H1 (cell line): ENCODE results near the gene ADCY2. TPM values are rescaled to one million over a fixed set of nuclear protein-coding genes. Genes with fewer than 3 reads are reported as not detected.

Experiments used
- CTCF ChIA-PET: fragments of 300-600 bp; sonication (Branson Sonifier 250); formaldehyde crosslinking; loops from one replicate; lab custom pipeline; 2021; ENCODE audit not compliant: partially characterized antibody; lab: Charles Lee
- POLR2A ChIA-PET: fragments of 300-600 bp; sonication (Branson Sonifier 250); formaldehyde crosslinking; loops from one replicate; lab custom pipeline; 2021; ENCODE audit warnings: inconsistent platforms; ENCODE audit not compliant: partially characterized antibody; lab: Charles Lee
- DNase-seq, 2 experiments: peaks; one replicate each; pipeline versions ENCODE4 v3.0.0 to v3.0.0-alpha.2; 2010 to 2022; ENCODE audit warnings: low spot score in 2 of 2, low read depth in 1 of 2, mixed read lengths in 1 of 2
- FAIRE-seq: peaks from 2 replicates; lab custom pipeline; 2011; peaks lifted over from hg19 to GRCh38; lab: Jason Lieb, UNC
- H2AFZ ChIP-seq: 2 replicates; pipeline ENCODE4 v1.8.1; 2012; ENCODE audit warnings: low read length, inconsistent platforms
- H2AK5ac ChIP-seq: 2 replicates; pipeline ENCODE4 v1.6.1; 2013; ENCODE audit warnings: low read depth, low read length
- H2BK120ac ChIP-seq: replicated peaks from 2 replicates; pipeline ENCODE3; 2013; ENCODE audit warnings: low read depth, low read length, inconsistent platforms
- H2BK12ac ChIP-seq: 2 replicates; pipeline ENCODE4 v1.6.1; 2013; ENCODE audit warnings: low read depth, low read length
- H2BK15ac ChIP-seq: 2 replicates; pipeline ENCODE4 v1.6.1; 2013; ENCODE audit warnings: low read length
- H2BK20ac ChIP-seq: 2 replicates; pipeline ENCODE4 v1.6.1; 2013; ENCODE audit warnings: low read length
- H2BK5ac ChIP-seq: 2 replicates; pipeline ENCODE4 v1.6.1; 2013; ENCODE audit warnings: low read depth, low read length
- H3K14ac ChIP-seq: 2 replicates; pipeline ENCODE4 v1.6.1; 2013; ENCODE audit warnings: inconsistent platforms; ENCODE audit not compliant: insufficient read length
- H3K18ac ChIP-seq: 2 replicates; pipeline ENCODE4 v1.6.1; 2013; ENCODE audit warnings: low read length; ENCODE audit errors: extremely low read depth
- H3K23ac ChIP-seq: 2 replicates; pipeline ENCODE4 v1.6.1; 2013; ENCODE audit warnings: inconsistent platforms; ENCODE audit not compliant: insufficient read length
- H3K23me2 ChIP-seq: 2 replicates; pipeline ENCODE4 v1.6.1; 2013; ENCODE audit warnings: low read depth, low read length
- H3K27ac ChIP-seq: 2 replicates; pipeline ENCODE4 v1.6.1; 2011; ENCODE audit warnings: low read depth, low read length, inconsistent platforms
- H3K27me3 ChIP-seq, 4 experiments: replicated peaks in 1 of 4; 1 replicate in 1 of 4; 2 replicates in 3 of 4; pipeline versions ENCODE4 v1.6.1 to v1.8.1; 2011 to 2013; ENCODE audit warnings: low read length in 3 of 4, mild to moderate bottlenecking in 3 of 4, inconsistent platforms in 2 of 4, mixed read lengths in 2 of 4, moderate library complexity in 1 of 4; ENCODE audit not compliant: control insufficient read depth in 3 of 4, insufficient read depth in 3 of 4; ENCODE audit errors: extremely low read depth in 1 of 4
- H3K36me3 ChIP-seq, 4 experiments: 2 replicates each; pipeline versions ENCODE4 v1.6.1 to v1.8.1; 2011 to 2013; ENCODE audit warnings: mild to moderate bottlenecking in 4 of 4, low read length in 3 of 4, moderate library complexity in 2 of 4, control low read depth in 1 of 4, inconsistent platforms in 1 of 4; ENCODE audit not compliant: insufficient read depth in 4 of 4, control insufficient read depth in 2 of 4
- H3K4ac ChIP-seq: replicated peaks from 2 replicates; pipeline ENCODE3; 2013; ENCODE audit warnings: low read length, low read depth, mixed read lengths, inconsistent platforms; ENCODE audit not compliant: insufficient read length
- H3K4me1 ChIP-seq, 4 experiments: replicated peaks in 1 of 4; 1 replicate in 1 of 4; 2 replicates in 3 of 4; pipeline versions ENCODE4 v1.6.1 to v1.8.1; 2011 to 2013; ENCODE audit warnings: low read length in 3 of 4, inconsistent platforms in 2 of 4, mixed read lengths in 1 of 4; ENCODE audit not compliant: insufficient read depth in 4 of 4, control insufficient read depth in 3 of 4
- H3K4me2 ChIP-seq, 2 experiments: 2 replicates each; pipeline versions ENCODE4 v1.6.1 to v1.8.1; 2011 to 2013; ENCODE audit warnings: low read depth in 2 of 2, low read length in 2 of 2, control low read depth in 1 of 2, inconsistent platforms in 1 of 2, mild to moderate bottlenecking in 1 of 2; ENCODE audit not compliant: insufficient read depth in 1 of 2
- H3K4me3 ChIP-seq, 4 experiments: fragments of 200-600, 300-600 bp in 1 of 4; sonication (generic), shearing (Covaris generic), sonication (Bioruptor Twin) in 1 of 4; 2 replicates each; pipeline versions ENCODE4 v1.5.1 to v1.8.1; 2011 to 2016; ENCODE audit warnings: low read length in 4 of 4, low read depth in 3 of 4, control low read depth in 2 of 4, inconsistent platforms in 2 of 4, mild to moderate bottlenecking in 2 of 4, mixed read lengths in 1 of 4, moderate library complexity in 1 of 4; ENCODE audit not compliant: insufficient read depth in 2 of 4; ENCODE audit errors: extremely low read depth in 1 of 4
- H3K56ac ChIP-seq: replicated peaks from 2 replicates; pipeline ENCODE3; 2013; ENCODE audit warnings: low read depth, mild to moderate bottlenecking, mixed read lengths, low read length, inconsistent platforms; ENCODE audit not compliant: insufficient read length
- H3K79me1 ChIP-seq: 2 replicates; pipeline ENCODE4 v1.6.1; 2013; ENCODE audit warnings: low read depth, low read length, control low read depth
- H3K79me2 ChIP-seq, 2 experiments: 2 replicates each; pipeline versions ENCODE4 v1.6.1 to v1.8.1; 2012 to 2013; ENCODE audit warnings: low read length in 2 of 2, mild to moderate bottlenecking in 2 of 2, inconsistent platforms in 1 of 2; ENCODE audit not compliant: insufficient read depth in 2 of 2, control insufficient read depth in 1 of 2
- H3K9ac ChIP-seq, 4 experiments: replicated peaks in 1 of 4; 1 replicate in 1 of 4; 2 replicates in 3 of 4; pipeline versions ENCODE4 v1.6.1 to v1.8.1; 2011 to 2013; ENCODE audit warnings: low read depth in 3 of 4, low read length in 3 of 4, control low read depth in 2 of 4, mild to moderate bottlenecking in 2 of 4, moderate library complexity in 2 of 4, inconsistent platforms in 1 of 4; ENCODE audit errors: extremely low read depth in 1 of 4
- H3K9me3 ChIP-seq, 2 experiments: 2 replicates each; pipeline versions ENCODE4 v1.6.1 to v1.8.1; 2012 to 2013; ENCODE audit warnings: mild to moderate bottlenecking in 2 of 2, moderate library complexity in 2 of 2, control low read depth in 1 of 2, inconsistent platforms in 1 of 2, low read depth in 1 of 2, low read length in 1 of 2, mixed read lengths in 1 of 2; ENCODE audit not compliant: insufficient read depth in 2 of 2
- H4K20me1 ChIP-seq, 2 experiments: replicated peaks in 1 of 2; 2 replicates each; pipeline versions ENCODE3 to v1.8.1; 2011 to 2013; ENCODE audit warnings: inconsistent platforms in 2 of 2, low read length in 2 of 2, mild to moderate bottlenecking in 1 of 2; ENCODE audit not compliant: insufficient read depth in 2 of 2, control insufficient read depth in 1 of 2
- H4K5ac ChIP-seq: 2 replicates; pipeline ENCODE4 v1.6.1; 2013; ENCODE audit warnings: low read length, low read depth, mixed read lengths, inconsistent platforms; ENCODE audit not compliant: insufficient read length
- H4K8ac ChIP-seq: 2 replicates; pipeline ENCODE4 v1.8.0; 2013; ENCODE audit warnings: mild to moderate bottlenecking, moderate library complexity, low read length, inconsistent platforms; ENCODE audit not compliant: insufficient read depth; ENCODE audit errors: extremely low read depth
- H4K91ac ChIP-seq: replicated peaks from 2 replicates; pipeline ENCODE3; 2013; ENCODE audit warnings: low read length, mixed read lengths, inconsistent platforms; ENCODE audit not compliant: insufficient read length
- BACH1 ChIP-seq: IDR thresholded peaks from 2 replicates; pipeline ENCODE4 v1.6.1; 2012; ENCODE audit warnings: low read length, improper control_type of control experiment
- CHD1 ChIP-seq: IDR thresholded peaks from 2 replicates; pipeline ENCODE4 v1.6.1; 2012; ENCODE audit warnings: low read depth, low read length, improper control_type of control experiment
- POU5F1 ChIP-seq: IDR thresholded peaks from 2 replicates; pipeline ENCODE4 v1.6.1; 2011; ENCODE audit warnings: low read depth, mild to moderate bottlenecking, low read length, moderate library complexity
- SIX5 ChIP-seq: IDR thresholded peaks from 2 replicates; pipeline ENCODE4 v1.6.1; 2011; ENCODE audit warnings: mild to moderate bottlenecking, low read depth, low read length
- SP2 ChIP-seq: IDR thresholded peaks from 2 replicates; pipeline ENCODE4 v1.6.1; 2012; ENCODE audit warnings: mild to moderate bottlenecking, low read length, inconsistent platforms
- TAF1 ChIP-seq: IDR thresholded peaks from 2 replicates; pipeline ENCODE4 v1.6.1; 2011; ENCODE audit warnings: mild to moderate bottlenecking, low read depth, low read length
- WGBS, 2 experiments: shearing (Covaris generic) in 1 of 2; methylation state at CpG; one replicate each; pipeline versions ENCODE4 v1.1.6 to v1.1.7; 2013 to 2015; ENCODE audit warnings: low lambda C conversion rate in 2 of 2, mixed read lengths in 2 of 2, inconsistent platforms in 1 of 2, low coverage in 1 of 2, missing lambda C conversion rate in 1 of 2; ENCODE audit not compliant: insufficient replicate concordance in 2 of 2, insufficient coverage in 1 of 2, insufficient read length in 1 of 2; ENCODE audit errors: extremely low coverage in 1 of 2, missing lambda C conversion rate in 1 of 2; 5-methylcytosine and 5-hydroxymethylcytosine counted together
- polyA plus RNA-seq, 7 experiments: library from polyadenylated mRNA; depleted of rRNA in 3 of 7; stranded (reverse) in 5 of 7; unstranded in 2 of 7; fragments of >200 nt in 5 of 7; fragments of 200-250 nt in 2 of 7; gene quantifications; 1 replicate in 5 of 7; 2 replicates in 1 of 7; 4 replicates in 1 of 7; pipeline versions ENCODE4 v1.2.1 to v1.2.3, GENCODE V29; 2011 to 2013; ENCODE audit warnings: missing spikeins in 2 of 7, mixed read lengths in 2 of 7
- total RNA-seq: library from RNA; stranded (reverse); fragmentation: NEBNext Ultra II Directional; extraction: Animal tissue kit (Norgen Biotek cat#: 25700); gene quantifications from 2 replicates; pipeline ENCODE4 v1.2.1, GENCODE V29; 2021

Gene ADCY2
- total and polyA plus RNA-seq, 2 of the 8 experiments (the other 6 are each of a cell fraction or from before 2014, with no cell fraction given), result 35.8 to 122 TPM

GRCh38 chr5:7494481-7495130, 98.7 kb downstream of the ADCY2 start:
- Histone ChIP-seq H3K36me3 (no peaks in the 10 kb centered on the region), H3K9ac (no peak overlapping the region), H3K23me2 (no peaks in the 10 kb centered on the region), H2BK120ac (no peak overlapping the region), H2BK5ac (no peak overlapping the region), H3K79me2 (peaks cover 0 to 76% of the 10 kb centered on the region in 2 experiments; a peak in 3 of 4 replicates), H3K23ac (no peak overlapping the region), H4K20me1 (peaks cover 0 to 2% of the 10 kb centered on the region in 2 experiments), H3K56ac (no peak overlapping the region), H3K18ac (no peak overlapping the region), H3K4me2 (peak overlapping the region in 1 of 2 experiments; percentile 20; a peak in 1 of 4 replicates), H2BK12ac (no peak overlapping the region), H3K4ac (no peak overlapping the region), H4K91ac (no peak overlapping the region), H2AK5ac (no peak overlapping the region; the same call in 1 of the 2 replicates), H3K9me3 (no peaks in the 10 kb centered on the region), H3K14ac (no peak overlapping the region), H2AFZ (no peak overlapping the region), H2BK15ac (no peak overlapping the region), H3K27ac (no peak overlapping the region), H3K4me1 (peaks cover 3 to 18% (median 13%) of the 10 kb centered on the region in 4 experiments), H3K79me1 (peaks cover 8% of the 10 kb centered on the region), H3K4me3 (no peak overlapping the region), H3K27me3 (no peaks in the 10 kb centered on the region), H2BK20ac (no peak overlapping the region), H4K8ac (no peak overlapping the region), H4K5ac (no peak overlapping the region)
- ChIA-PET CTCF (interaction anchor here (0.7 to 2.2 kb wide), 6 partner anchors 11 to 251 kb away, joined by 3 to 12 read pairs (median 4); no protein-coding TSS in a partner anchor), POLR2A (interaction anchor here (0.7 kb wide), 1 partner anchor 41 kb away, joined by 3 read pairs; no protein-coding TSS in a partner anchor)
- 91% methylated on average over 2 of the region's 2 CpGs; no CpG with 5 or more reads in 1 of the 2 experiments for WGBS, 2 experiments
- FAIRE-seq (peak; percentile 36), DNase-seq (no peak)
- TF ChIP-seq TAF1 (no peak), SIX5 (no peak), POU5F1 (no peak), BACH1 (no peak), CHD1 (no peak), SP2 (no peak)
